Amygdala (tissue), 56 donors: ENCODE data around the gene KCNK18.
"Not testable (repeated sequence)": the region's sequence is repeated elsewhere in the genome, so short reads cannot be mapped to it uniquely, and the experiment has no call there.

Source experiments
- DNase-seq, 56 donors: peaks; one replicate each; lab custom pipeline; 2025; lab: John Stamatoyannopoulos, UW

KCNK18 gene

DNA sequence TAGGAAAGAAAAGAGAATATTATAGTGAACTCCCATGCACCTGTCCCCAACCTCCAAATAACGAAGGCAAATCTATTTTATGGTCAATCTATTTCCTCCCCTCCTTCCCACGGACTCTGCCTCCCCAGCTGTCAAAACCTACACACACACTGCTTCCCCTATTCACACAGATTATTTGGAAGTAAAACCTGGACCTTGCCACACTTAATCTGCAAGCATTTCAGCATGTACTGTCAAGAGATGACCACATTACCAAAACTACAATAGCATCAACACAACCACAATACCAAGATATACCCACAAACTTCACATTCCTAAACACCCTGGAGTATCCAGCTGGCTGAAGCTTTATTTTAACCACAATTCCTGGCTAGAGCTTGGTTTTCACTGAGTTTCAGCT is 27.8 kb upstream of the KCNK18 start:
- no peak for DNase-seq

GRCh38 chr10:117170244-117170643 is 27.0 kb upstream of the KCNK18 start:
- no peak for DNase-seq

GRCh38 chr10:117174439-117175214 is 22.7 kb upstream of the KCNK18 start:
- peak in 54 of 56 donors; percentile 29 to 90 (median 63) for DNase-seq

DNA sequence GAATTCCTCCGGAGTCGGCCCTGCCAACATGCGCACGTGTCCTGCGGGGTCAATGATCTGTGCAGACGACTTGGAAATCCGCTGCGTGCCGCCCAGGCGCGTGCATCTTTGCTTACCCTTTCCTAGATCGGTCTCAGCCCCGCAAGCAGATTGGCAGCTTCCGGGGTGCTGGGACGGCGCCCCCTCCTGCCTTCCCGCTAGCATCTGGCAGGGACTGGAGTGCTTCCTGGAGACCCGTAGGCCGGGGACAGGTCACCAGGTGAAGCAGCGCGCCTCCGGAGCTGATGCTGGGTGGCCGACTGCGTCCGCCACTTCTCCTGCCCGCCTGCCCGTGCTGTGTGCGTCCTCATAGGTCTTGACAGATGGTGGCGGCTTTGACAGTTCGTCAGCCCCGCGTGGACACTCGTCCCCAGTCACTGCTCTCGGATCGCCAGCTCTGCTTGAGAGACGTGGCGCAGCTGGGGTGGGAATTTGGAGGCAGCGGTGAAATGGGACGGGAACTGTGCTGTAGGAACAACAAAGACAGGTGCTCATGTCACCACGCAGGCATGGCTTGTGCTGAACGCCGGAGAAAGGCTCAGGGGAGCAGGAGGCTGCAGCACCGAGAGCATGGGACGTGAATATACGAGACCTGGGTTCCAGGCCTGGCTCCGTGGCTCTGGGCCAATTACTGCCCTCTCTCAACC is 21.9 kb upstream of the KCNK18 start:
- peak in 31 of 56 donors; percentile 11 to 73 (median 46) for DNase-seq

- DNase-seq, result peak in 53 of 56 donors; percentile 3 to 92 (median 51)
Measured at GRCh38 chr10:117175901-117176534, 21.3 kb upstream of the KCNK18 start.

DNA sequence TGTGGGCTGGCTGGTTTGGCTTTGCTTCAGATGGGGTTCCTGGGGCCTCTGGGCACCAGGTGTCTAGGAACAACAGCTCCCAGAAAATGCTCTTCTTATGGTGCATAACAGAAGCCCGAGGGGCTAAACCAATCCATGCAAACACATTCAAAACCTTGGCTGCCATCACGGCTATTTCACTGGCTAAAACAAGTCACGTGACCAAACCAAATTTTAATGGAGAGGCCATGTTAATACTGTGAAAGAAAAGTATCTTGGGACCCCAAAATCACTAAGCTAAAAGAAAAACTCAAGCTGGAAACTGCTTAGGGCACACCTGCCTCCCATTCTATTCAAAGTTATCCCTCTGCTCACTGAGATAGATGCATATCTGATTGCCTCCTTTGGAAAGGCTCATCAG is 19.1 kb upstream of the KCNK18 start:
- no peak for DNase-seq

GRCh38 chr10:117184296-117184695 is 13.0 kb upstream of the KCNK18 start:
- DNase-seq, result no peak

DNA sequence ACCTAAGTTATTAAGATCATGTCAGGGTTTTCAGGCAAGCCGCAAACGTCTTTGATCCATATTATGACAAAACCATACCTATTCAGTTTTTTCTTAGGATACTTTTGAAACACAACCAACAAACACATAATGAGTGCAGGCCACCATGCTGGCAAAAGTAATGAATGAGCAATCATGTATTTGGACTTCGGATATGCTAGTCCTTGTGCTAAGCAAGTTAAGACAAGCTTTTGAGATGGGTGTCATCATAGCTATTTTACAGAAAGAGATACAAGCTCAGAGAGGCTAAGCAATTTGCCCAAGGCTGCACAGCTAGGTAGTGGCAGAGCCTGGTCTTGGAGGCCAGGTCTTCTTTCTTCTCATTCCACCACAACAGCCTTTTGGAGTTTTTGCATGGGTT is 12.5 kb upstream of the KCNK18 start:
- no peak for DNase-seq

- not testable (repeated sequence) for DNase-seq
Measured at GRCh38 chr10:117185817-117186216, 11.5 kb upstream of the KCNK18 start.

GRCh38 chr10:117186832-117187615 is 10.3 kb upstream of the KCNK18 start:
- DNase-seq, result no peak

GRCh38 chr10:117188371-117188770 is 8.9 kb upstream of the KCNK18 start:
- DNase-seq, result no peak

GRCh38 chr10:117189557-117189956 is 7.7 kb upstream of the KCNK18 start:
- no peak for DNase-seq

DNA sequence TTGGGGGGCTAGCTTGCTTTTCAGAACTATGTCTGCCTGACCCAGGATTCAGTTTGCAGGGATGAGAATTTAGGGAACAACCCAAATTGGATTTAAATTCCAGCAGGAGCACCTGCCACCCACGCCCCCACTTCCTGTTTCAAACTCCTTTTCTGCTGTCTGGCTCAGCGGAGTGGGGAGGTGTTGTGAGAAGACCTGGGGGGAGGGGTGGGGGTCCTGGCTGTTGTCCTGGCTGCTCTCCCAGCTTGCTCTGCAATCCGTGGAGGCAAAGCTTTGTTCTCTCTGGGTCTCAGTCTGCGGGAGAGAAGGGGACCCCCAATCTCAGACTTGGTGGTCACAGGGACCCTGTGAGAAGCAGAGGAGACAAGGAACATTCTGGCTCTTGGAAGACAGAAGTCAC is 799 bp downstream of the KCNK18 start:
- DNase-seq, result no peak

- no peak for DNase-seq
Measured at GRCh38 chr10:117201826-117202225, 4.5 kb downstream of the KCNK18 start.

- DNase-seq, result no peak
Measured at GRCh38 chr10:117204316-117204715, 7.0 kb downstream of the KCNK18 start.

- no peak for DNase-seq
Measured at GRCh38 chr10:117212176-117212575, 14.9 kb downstream of the KCNK18 start.

DNA sequence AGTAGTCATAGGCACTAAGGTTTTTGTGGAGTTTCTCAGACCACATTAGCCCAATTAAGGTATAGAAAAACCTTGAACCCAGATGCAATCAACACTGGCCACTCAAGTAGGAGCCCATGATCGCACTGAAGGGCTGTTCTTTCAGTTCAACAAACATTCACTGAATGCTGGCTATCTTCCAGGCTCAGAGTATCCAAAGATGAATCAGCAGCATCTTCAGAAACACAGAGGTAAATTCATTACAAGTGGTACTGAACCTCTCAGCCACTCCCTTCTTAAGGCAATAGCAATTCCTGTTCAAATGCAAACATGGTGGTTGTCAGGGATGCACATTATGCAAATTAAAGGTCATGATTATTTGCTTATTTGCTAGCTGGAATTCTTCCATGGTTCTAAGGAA is 17.1 kb downstream of the KCNK18 start:
- no peak for DNase-seq

DNA sequence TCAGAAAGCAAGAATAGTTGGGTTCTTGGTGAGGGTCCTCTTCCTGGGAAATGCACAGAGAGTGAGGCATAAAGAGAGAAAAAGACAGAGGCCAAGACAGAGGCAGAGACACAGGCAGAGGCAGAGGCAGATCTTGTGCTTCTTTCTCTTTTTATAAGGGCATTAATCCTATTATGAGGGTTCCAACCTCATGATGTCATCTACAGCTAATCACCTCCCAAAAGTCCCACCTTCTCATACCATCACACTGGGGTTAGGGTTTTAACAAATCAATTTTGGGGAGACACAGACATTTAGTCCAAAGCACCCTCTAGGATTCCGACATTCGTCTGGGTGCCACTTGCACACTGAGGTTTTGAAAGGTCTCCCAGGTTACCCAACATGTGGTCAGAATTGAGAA is 17.8 kb downstream of the KCNK18 start:
- no peak for DNase-seq

DNA sequence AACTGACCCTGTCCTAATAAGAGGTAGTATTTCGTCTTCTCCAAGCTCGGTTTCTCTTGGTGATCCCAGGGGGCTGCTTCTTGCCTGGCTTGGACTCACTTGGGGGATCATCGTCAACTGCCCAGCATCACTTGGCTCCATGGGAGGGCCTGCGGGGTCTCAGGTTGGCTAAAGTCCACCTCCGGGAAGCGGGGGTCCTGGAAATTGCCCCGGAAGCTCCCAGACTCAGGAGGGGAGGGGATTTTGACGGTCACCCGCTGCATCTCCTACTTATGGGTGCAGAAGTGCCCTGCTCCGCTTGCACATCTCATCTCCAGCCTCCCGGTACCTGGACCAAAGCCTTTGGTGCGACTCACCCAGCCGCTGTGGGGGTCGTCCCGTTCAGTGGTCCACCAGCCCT is 18.7 kb downstream of the KCNK18 start:
- DNase-seq, result no peak

DNA sequence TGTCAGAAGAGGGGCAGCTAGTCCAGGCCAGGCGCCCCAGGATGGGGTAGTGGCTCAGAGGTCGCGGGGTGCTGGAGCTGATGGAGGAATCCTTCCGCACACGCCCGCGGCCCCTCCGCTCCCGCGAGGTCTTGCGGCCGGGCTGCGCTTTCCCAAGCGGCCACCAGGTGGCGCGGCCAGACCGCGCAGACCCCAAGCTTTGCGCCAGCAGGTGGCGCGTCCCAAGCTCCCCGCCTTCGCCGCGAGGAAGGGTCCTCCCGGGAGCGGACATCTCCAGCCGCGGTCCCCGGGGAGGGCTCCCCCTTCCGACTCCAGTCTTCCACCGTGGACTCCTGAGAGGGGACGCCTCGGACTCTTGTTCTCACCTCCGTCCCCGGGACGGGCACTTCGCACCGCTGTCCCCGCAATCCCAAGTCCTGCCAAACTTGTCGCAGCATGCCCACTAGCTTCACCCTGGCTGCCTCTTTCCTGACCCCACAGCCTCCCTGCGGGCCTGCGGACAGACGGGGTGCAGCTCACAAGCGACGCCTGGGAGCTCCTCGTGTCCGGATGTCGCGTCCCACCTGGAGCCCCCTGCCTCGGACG is 19.4 kb downstream of the KCNK18 start:
- peak in 41 of 56 donors; percentile 2 to 78 (median 33) for DNase-seq
